ENCODE data around the gene RNF175.
A peak's percentile ranks its signal among the peaks of the same experiment; 100 is the strongest.
"Not testable (repeated sequence)": the region's sequence is repeated elsewhere in the genome, so short reads cannot be mapped to it uniquely, and the experiment has no call there.

The RNF175 gene

DNA sequence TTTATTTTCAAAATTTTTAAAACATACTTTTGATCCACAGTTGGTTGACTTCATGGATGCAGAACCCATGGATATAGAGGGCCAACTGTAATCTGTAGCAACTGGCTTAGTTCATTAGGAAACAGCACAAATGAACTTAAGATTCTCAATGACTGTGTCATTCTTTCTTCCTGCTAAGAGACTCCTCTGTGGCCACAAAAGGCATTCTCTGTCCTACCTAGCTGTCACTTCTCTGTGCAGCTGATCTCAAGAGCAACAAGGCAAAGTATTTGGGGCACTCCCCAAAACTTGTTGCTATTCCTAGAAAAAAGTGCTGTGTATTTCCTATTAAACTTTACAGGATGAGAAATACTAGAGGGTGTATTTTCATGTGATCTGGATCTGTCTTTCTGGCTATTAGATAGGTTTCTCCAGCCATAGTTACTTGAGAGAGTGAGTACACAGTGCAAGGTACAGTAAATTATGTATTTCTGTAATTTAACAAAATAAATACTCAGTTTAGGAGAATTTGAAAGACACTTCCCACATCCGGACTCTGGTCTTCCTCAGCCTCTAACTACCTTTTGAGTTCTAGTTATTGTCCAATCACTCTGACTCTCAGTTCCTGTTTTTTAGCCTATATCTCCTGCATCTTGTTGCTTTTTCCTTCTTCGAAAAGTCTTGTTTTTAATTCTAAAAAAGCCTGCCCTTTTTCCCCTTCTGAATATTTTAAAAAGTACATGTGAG is 53.9 kb downstream of the RNF175 start:
- Mint-ChIP-seq H3K4me3 (no peak overlapping the region), H3K4me1 (ENCODE audit: low read depth) (peaks cover 10% of the 10 kb centered on the region), H3K27ac (no peak overlapping the region)

DNA sequence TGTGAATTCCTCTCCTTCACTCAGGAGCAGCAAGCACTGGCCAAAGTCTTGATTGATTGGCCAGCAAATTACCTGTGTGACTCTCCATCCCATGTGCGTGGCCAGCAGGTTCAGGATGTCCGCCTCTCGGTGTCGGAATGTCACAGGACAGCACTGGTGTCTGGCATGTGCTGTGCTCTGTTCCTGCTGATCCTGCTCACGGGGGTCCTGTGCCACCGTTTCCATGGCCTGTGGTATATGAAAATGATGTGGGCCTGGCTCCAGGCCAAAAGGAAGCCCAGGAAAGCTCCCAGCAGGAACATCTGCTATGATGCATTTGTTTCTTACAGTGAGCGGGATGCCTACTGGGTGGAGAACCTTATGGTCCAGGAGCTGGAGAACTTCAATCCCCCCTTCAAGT is 55.3 kb downstream of the RNF175 start:
- Mint-ChIP-seq H3K27ac (no peak overlapping the region), H3K27me3 (no peaks in the 10 kb centered on the region), H3K9me3 (ENCODE audit: low read depth) (no peaks in the 10 kb centered on the region), H3K4me3 (no peak overlapping the region), H3K36me3 (peaks cover 5% of the 10 kb centered on the region), H3K4me1 (ENCODE audit: low read depth) (peaks cover 10% of the 10 kb centered on the region)

More for the DNA sequence above, 53.9 kb downstream of the RNF175 start:
- no peaks in the 10 kb centered on the region for H3K27me3 Mint-ChIP-seq
- no peaks in the 10 kb centered on the region for H3K9me3 Mint-ChIP-seq (ENCODE audit: low read depth)
- peaks cover 5% of the 10 kb centered on the region for H3K36me3 Mint-ChIP-seq

DNA sequence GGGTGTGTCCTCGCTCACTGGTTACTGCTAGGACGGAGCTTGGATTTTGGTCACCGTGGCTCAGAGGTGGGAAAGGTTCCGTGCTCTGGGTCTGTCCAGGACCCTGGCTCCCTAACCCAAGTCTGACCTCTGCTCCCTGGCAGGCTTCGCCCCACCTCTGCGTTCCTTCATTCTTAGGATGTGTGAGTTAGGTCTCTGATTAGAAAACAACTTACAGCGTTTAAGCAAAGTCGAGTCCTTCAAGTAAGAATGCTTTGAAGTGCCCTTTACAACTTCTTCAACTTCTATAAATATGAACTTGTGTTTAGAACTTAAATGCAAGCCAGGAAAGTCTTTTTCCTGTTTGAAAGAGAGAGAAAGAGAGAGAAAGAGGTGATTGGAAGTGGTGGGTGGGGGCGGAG is 74.9 kb downstream of the RNF175 start:
- peaks cover 13% of the 10 kb centered on the region for H3K4me1 Mint-ChIP-seq (ENCODE audit: low read depth)
- H3K36me3 Mint-ChIP-seq = peaks cover 21% of the 10 kb centered on the region
- peak overlapping the region; percentile 87 for H3K4me3 Mint-ChIP-seq
- peaks cover 15% of the 10 kb centered on the region for H3K9me3 Mint-ChIP-seq (ENCODE audit: low read depth)
- H3K27me3 Mint-ChIP-seq = peaks cover 13% of the 10 kb centered on the region
- H3K27ac Mint-ChIP-seq = no peak overlapping the region

- peak within 1 kb of the TSS; percentile 1 for H3K27ac Mint-ChIP-seq
- H3K27me3 Mint-ChIP-seq = peaks cover 13% of the 10 kb centered on the region
- H3K4me3 Mint-ChIP-seq = peak within 1 kb of the TSS; percentile 87
- H3K9me3 Mint-ChIP-seq (ENCODE audit: low read depth) = peaks cover 12% of the 10 kb centered on the region
- peaks cover 13% of the 10 kb centered on the region for H3K4me1 Mint-ChIP-seq (ENCODE audit: low read depth)
- peaks cover 15% of the 10 kb centered on the region for H3K36me3 Mint-ChIP-seq
These were observed 75.4 kb downstream of the RNF175 start, which contains the start of gene TLR2 for GRCh38 chr4:153684182-153684970. Gene TLR2 (plus strand): TSS chr4:153684280. CDS start chr4:153702908, 18,628 bp downstream.

DNA sequence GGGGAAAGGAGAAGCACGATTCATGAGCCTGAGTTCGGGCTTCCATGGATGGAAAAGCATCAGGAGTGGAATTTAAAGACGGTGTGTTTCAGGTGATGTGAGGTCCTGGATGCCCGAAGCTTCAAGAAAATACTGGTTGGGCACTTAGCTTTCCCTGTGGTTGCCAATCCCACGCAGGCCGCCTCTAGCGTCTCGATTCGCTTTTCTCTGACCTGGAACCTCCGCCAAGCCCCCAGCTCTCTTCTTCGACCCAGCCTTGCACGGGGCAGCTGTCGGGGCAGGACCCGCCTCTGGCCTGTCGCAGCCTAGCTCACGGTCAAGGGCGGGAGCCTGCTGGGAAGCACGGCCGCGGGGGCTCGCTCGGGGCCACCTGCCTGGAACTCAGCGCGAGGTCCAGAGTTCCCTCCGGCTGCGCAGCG is 76.1 kb downstream of the RNF175 start:
- H3K27ac Mint-ChIP-seq = no peak overlapping the region
- peaks cover 9% of the 10 kb centered on the region for H3K9me3 Mint-ChIP-seq (ENCODE audit: low read depth)
- H3K27me3 Mint-ChIP-seq = peaks cover 13% of the 10 kb centered on the region
- H3K4me1 Mint-ChIP-seq (ENCODE audit: low read depth) = peaks cover 13% of the 10 kb centered on the region
- H3K4me3 Mint-ChIP-seq = peak overlapping the region; percentile 85
- H3K36me3 Mint-ChIP-seq = peaks cover 12% of the 10 kb centered on the region

- Mint-ChIP-seq H3K4me3 (no peak overlapping the region), H3K4me1 (ENCODE audit: low read depth) (peaks cover 5% of the 10 kb centered on the region), H3K27ac (no peak overlapping the region), H3K36me3 (peaks cover 8% of the 10 kb centered on the region), H3K9me3 (ENCODE audit: low read depth) (peaks cover 14% of the 10 kb centered on the region), H3K27me3 (peaks cover 13% of the 10 kb centered on the region)
These were observed 80.3 kb downstream of the RNF175 start for GRCh38 chr4:153679486-153679885.

GRCh38 chr4:153676984-153677383 is 82.8 kb downstream of the RNF175 start:
- Mint-ChIP-seq H3K36me3 (peaks cover 8% of the 10 kb centered on the region), H3K27me3 (peaks cover 3% of the 10 kb centered on the region), H3K9me3 (ENCODE audit: low read depth) (peaks cover 18% of the 10 kb centered on the region), H3K27ac (no peak overlapping the region), H3K4me3 (no peak overlapping the region), H3K4me1 (ENCODE audit: low read depth) (no peaks in the 10 kb centered on the region)

DNA sequence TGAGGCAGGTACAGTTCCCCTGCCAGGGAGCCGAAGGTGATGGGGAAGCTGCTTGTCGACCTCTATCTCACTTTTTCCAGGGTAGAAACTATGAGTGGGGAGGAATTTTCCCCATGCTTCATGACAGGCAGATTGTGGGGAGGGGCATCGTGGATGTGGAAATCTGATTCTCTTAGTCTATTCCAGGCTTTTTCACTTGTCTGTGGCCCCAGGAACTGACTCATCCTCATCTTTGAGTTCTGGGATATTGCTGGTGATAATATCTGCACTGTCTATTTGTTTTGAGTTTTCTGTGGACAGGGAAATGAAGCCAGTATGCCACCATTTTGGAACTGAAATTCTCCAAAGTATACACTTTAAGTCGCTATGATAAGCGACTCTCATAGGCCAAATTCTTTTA is 83.3 kb downstream of the RNF175 start:
- Mint-ChIP-seq H3K9me3 (ENCODE audit: low read depth) (peaks cover 18% of the 10 kb centered on the region), H3K27me3 (peaks cover 1% of the 10 kb centered on the region), H3K36me3 (peaks cover 8% of the 10 kb centered on the region), H3K4me3 (no peak overlapping the region), H3K4me1 (ENCODE audit: low read depth) (no peaks in the 10 kb centered on the region), H3K27ac (no peak overlapping the region)

DNA sequence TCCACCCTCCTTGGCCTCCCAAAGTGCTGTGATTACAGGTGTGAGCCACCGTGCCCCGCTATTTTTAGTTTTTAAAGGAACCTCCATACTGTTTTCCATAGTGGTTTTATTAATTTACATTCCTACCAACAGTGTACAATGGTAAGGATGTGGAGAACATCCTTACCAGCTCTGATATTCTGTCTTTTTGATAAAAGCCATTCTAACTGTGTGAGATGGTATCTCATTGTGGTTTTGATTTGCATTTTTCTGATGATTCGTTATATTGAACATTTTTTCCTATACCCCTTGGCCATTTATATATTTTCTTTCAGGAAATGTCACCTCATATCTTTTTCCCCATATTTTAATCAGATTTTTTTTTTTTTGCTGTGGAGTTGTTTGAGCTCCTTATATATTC is 90.0 kb downstream of the RNF175 start:
- Mint-ChIP-seq H3K9me3 (ENCODE audit: low read depth) (peaks cover 8% of the 10 kb centered on the region), H3K27ac (no peak overlapping the region), H3K4me3 (no peak overlapping the region), H3K4me1 (ENCODE audit: low read depth) (no peaks in the 10 kb centered on the region), H3K36me3 (no peaks in the 10 kb centered on the region), H3K27me3 (peaks cover 2% of the 10 kb centered on the region)

DNA sequence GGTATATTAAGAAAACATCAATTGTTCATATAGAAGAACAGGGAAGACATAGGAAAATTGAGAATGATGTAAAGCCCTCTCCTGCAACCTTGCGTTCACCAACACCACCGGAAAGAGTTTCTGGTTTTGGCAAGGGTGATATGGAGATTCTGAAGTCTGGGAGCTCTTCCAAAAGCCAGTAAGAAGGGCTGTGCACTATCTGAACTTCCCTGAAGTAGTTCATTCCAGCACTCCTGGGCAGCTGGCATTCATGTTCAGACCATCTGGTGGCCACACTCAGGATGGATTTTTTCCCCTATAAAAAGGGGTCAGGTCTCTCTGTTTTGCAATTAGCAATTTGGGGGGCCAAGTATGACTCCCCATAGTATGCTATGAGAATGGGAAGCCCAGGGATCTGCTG is 91.2 kb downstream of the RNF175 start:
- Mint-ChIP-seq H3K36me3 (no peaks in the 10 kb centered on the region), H3K4me3 (no peak overlapping the region), H3K27me3 (peaks cover 2% of the 10 kb centered on the region), H3K27ac (no peak overlapping the region), H3K9me3 (ENCODE audit: low read depth) (peaks cover 3% of the 10 kb centered on the region), H3K4me1 (ENCODE audit: low read depth) (no peaks in the 10 kb centered on the region)

DNA sequence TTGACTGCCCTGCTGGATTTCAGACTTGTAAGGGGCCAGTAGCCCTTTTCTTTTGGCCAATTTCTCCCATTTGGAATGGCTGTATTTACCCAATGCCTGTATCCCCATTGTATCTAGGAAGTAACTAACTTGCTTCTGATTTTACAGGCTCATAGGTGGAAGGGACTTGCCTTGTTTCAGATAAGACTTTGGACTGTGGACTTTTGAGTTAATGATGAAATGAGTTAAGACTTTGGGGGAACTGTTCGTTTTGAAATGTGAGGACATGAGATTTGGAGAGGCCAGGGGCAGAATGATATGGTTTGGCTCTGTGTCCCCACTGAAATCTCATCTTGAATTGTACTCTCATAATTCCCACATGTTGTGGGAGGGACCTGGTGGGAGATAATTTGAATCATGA is 93.3 kb downstream of the RNF175 start:
- H3K27ac Mint-ChIP-seq; H3K36me3 Mint-ChIP-seq; H3K4me3 Mint-ChIP-seq; H3K27me3 Mint-ChIP-seq; H3K4me1 Mint-ChIP-seq (ENCODE audit: low read depth): not testable (repeated sequence)
- H3K9me3 Mint-ChIP-seq (ENCODE audit: low read depth) = peaks cover 11% of the 10 kb centered on the region

DNA sequence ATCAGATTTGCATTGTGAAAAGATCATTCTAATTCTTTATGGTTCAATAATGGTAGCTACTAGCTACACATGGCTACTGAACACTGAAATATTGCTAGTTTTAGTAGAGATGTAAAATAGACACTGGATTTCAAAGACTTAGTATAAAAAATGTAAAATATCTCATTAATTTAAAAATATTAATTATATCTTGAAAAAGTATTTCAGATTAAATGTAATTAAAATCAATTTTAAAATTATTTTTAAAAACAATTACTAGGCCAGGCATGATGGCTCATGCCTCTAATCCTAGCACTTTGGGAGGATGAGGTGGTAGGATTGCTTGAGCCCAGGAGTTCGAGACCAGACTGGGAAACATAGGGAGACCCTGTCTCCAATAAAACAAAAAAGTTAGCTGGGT is 96.2 kb downstream of the RNF175 start:
- Mint-ChIP-seq H3K27ac (no peak overlapping the region), H3K4me1 (ENCODE audit: low read depth) (no peaks in the 10 kb centered on the region), H3K4me3 (no peak overlapping the region), H3K36me3 (peaks cover 5% of the 10 kb centered on the region), H3K27me3 (no peaks in the 10 kb centered on the region), H3K9me3 (ENCODE audit: low read depth) (peaks cover 11% of the 10 kb centered on the region)

DNA sequence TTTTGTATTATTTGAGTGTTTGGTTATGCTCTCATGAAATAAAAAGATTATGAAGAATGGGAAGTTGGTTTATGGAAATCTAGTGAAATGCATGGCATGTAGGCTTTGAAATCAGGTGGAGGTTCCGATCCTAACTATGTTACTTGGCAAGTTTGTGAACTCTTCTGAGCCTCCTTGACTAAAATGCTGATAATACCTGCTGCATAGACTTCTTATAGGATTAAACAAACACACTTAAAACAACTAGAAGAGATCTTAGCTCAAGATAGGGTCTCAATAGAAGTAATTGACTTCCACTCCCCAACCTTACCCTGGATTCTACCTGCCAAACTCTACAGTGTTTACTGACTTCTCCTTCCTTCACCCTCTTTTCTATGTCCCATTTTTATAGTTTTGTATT is 97.9 kb downstream of the RNF175 start:
- Mint-ChIP-seq H3K27ac (no peak overlapping the region), H3K9me3 (ENCODE audit: low read depth) (peaks cover 11% of the 10 kb centered on the region), H3K4me1 (ENCODE audit: low read depth) (no peaks in the 10 kb centered on the region), H3K36me3 (peaks cover 5% of the 10 kb centered on the region), H3K27me3 (peaks cover 3% of the 10 kb centered on the region), H3K4me3 (no peak overlapping the region)

GRCh38 chr4:153661215-153661822 is 98.5 kb downstream of the RNF175 start:
- Mint-ChIP-seq H3K36me3 (peaks cover 5% of the 10 kb centered on the region), H3K4me3 (no peak overlapping the region), H3K27me3 (peaks cover 3% of the 10 kb centered on the region), H3K27ac (no peak overlapping the region), H3K4me1 (ENCODE audit: low read depth) (no peaks in the 10 kb centered on the region), H3K9me3 (ENCODE audit: low read depth) (peaks cover 11% of the 10 kb centered on the region)

Measured in activated naive CD8-positive, alpha-beta T cell (primary cell).